Measurements from ENCODE around the gene IQUB.

DNA sequence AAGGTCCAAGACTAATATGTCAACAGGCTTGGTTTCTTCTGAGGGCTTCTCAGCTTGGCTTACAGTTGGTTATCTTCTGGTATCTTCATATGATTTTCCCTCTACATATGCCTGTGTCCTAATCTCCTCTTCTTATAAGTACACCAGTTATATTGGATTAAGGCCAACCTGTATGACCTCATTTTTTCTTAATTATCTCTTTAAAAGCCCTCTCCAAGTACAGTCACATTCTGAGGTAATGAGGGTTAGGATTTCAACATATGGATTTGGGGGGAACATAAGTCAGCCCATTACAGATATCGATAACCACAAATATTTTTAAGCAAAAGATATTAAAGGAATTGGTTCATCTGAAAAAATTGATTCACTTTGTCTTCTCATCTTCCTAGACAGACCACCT is 49.2 kb downstream of the IQUB start:
- TF ChIP-seq CTCF (conservative IDR thresholded peaks at IDR 0.05), result no peak
- no peak for TF ChIP-seq EZH2 (IDR thresholded peaks at IDR 0.05; ENCODE audit: low read depth)
